ENCODE data around the gene RABEP1.
"Not testable (repeated sequence)": the region's sequence is repeated elsewhere in the genome, so short reads cannot be mapped to it uniquely, and the experiment has no call there.

DNA sequence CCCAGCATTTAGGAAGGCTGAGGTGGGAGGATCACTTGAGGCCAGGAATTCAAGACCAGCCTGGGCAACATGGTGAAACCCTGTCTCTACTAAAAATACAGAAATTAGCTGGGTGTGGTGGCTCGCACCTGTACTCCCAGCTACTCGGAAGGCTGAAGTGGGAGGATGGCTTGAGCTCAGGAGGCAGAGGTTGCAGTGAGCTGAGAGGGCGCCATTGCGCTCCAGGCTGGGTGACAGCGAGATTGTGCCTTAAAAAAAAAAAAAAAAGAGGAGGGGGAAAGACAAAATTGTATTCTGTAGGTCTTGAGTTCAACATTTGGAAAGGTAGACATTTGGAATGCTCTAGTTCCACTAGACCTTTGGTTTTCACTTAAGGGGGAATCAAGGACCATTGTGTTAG lies 149.2 kb downstream of the RABEP1 start:
- not testable (repeated sequence) for TF ChIP-seq CTCF (IDR thresholded peaks at IDR 0.05; ENCODE audit: low read depth, low read length); EZH2phosphoT487 (IDR thresholded peaks at IDR 0.05; ENCODE audit: low read depth)

Measured in OCI-LY3 (cell line).